HG03159 (cell line): ENCODE data around the gene IGSF6.

Source experiments
- ATAC-seq: cut with Tn5 transposase; IDR thresholded peaks from one replicate; pipeline ENCODE4 v1.9.1; 2021; ENCODE audit warnings: mild to moderate bottlenecking, moderate library complexity; ENCODE audit not compliant: unreplicated experiment

IGSF6 gene

DNA sequence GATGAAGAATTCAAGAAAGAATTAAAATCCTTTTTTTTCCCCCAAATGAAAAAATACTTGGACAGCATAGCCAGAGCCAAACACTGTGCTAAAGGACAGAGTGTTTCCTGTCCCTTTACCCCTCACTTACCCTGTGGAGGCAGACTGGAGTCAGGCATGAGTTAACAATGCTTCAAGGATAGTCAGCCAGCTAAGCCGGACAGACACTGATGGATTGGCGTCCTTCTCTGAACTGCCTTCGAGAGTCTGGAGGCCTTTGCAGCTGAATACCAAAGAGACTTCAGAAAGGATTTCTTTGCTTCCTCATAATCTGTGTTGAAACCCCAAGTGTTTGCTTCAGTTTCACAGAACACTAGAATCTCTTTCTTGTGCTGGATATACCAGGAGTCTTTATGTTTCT is 48.5 kb downstream of the IGSF6 start:
- no peak for ATAC-seq

DNA sequence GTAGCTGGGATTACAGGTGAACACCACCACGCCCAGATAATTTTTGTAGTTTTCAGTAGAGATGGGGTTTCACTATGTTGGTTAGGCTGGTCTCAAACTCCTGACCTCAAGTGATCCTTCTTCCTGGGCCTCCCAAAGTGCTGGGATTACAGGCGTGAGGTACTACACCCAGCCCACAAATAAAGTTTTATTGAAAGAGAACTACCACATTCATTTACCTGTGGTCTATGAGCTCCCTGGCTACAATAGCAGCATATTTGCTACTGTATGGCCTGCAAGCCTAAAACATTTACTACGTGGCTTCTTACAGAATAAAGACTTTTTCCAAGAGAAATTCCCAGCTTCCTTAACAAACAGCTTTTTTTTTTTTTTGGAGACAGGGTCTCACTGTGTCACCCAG is 49.6 kb downstream of the IGSF6 start:
- ATAC-seq: no peak

DNA sequence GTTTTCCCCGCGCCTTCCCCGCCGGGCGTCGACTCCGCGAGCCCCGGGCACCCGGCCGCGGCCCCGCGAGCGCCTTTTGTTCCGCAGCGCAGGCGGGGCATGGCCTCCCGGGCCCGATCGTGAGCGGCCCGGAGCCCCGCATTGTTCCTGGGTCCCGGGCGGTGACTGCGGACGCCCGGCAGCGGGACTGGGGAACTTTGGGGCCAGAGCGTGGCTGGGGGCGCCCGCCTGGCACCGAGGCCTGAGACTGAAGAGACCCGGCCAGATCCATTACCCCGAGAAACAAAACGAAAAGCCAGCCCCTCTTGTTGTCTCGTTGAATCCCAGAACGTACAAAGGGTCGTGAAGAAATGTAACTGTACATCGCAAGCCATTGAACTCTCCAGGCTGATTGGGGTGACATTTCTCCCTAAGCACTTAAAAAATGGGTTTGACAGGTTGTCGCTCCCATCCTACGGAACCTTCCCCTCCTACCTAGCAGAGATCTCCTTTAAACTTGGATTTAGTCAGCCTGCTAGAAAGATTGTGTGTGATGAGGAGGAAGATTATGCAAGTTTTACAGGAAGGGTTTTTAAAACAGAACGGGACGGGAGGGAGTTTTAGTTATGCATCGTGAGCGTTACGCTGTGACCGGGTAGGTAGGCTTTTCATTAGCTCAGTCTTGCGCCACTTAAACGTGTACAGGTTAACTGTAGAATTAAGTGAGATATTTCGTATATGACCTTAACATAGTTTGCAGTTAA is 52.2 kb downstream of the IGSF6 start:
- ATAC-seq: peak; percentile 35

- ATAC-seq: peak; percentile 84
Measured at GRCh38 chr16:21599122-21600030, 53.0 kb downstream of the IGSF6 start, which contains the start of gene METTL9. Gene METTL9 (plus strand): TSS chr16:21599577. CDS start chr16:21599734, 157 bp downstream.

- ATAC-seq: peak; percentile 1
Measured at GRCh38 chr16:21598701-21599121, 53.7 kb downstream of the IGSF6 start.

GRCh38 chr16:21598206-21598605 is 54.2 kb downstream of the IGSF6 start:
- no peak for ATAC-seq

- no peak for ATAC-seq
Measured at GRCh38 chr16:21597561-21598030, 54.8 kb downstream of the IGSF6 start.

- no peak for ATAC-seq
Measured at GRCh38 chr16:21593530-21594289, 58.7 kb downstream of the IGSF6 start.

GRCh38 chr16:21592191-21592590 is 60.2 kb downstream of the IGSF6 start:
- ATAC-seq: no peak

- no peak for ATAC-seq
Measured at GRCh38 chr16:21590796-21591195, 61.6 kb downstream of the IGSF6 start.

GRCh38 chr16:21590287-21590686 is 62.1 kb downstream of the IGSF6 start:
- ATAC-seq: no peak

DNA sequence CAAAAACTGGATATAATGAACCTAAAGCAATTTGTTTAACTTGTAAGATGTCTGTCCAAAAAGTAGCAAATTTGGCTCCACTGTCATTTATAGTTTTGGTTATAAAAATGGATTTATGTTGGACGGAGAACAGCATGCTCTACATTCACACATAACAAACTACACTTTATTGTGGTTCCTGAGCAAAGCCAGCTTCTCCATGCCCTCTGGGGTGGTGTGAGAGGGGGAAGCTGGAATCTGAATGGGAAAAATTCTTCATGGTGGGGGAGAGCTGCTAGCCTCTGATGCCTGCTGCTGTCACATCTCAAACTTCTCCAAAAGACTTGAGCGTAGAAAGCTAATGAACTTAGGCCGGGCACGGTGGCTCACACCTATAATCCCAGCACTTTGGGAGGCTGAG is 62.9 kb downstream of the IGSF6 start:
- no peak for ATAC-seq
